A549 (cell line): ENCODE data around the gene NDUFAF3. TPM values are rescaled to one million over a fixed set of nuclear protein-coding genes. Genes with fewer than 3 reads are reported as not detected.

Source experiments
- ATAC-seq, 2 experiments: fragments of 200-7000 bp in 1 of 2; fragments of >200 bp in 1 of 2; cut with Nextera tagmentation in 1 of 2; cut with Tn5 transposase in 1 of 2; 3 replicates each; pipeline versions ENCODE4 v1.8.0 to v1.9.1; 2018 to 2020; ENCODE audit warnings: mild to moderate bottlenecking in 1 of 2, moderate library complexity in 1 of 2
- CTCF ChIA-PET: fragments of 300-600 bp; sonication (Branson Sonifier 250); formaldehyde crosslinking; extraction: SDS; loops from one replicate; lab custom pipeline; 2021; ENCODE audit warnings: antibody characterized with exemption, inconsistent platforms; lab: Yijun Ruan, JAX
- POLR2A ChIA-PET: fragments of 350-600 bp; formaldehyde crosslinking; extraction: SDS; loops from one replicate; lab custom pipeline; 2021; ENCODE audit warnings: antibody characterized with exemption, inconsistent platforms; lab: Yijun Ruan, JAX
- DNase-seq, 2 experiments: peaks; one replicate each; pipeline versions ENCODE4 v3.0.0 to v3.0.0-alpha.2; 2011 to 2016; ENCODE audit warnings: low read depth in 1 of 2, low spot score in 1 of 2
- FAIRE-seq: peaks from 2 replicates; lab custom pipeline; 2011; peaks lifted over from hg19 to GRCh38; lab: Jason Lieb, UNC
- H3K27ac ChIP-seq, 2 experiments: fragments of >200 bp; sonication (Bioruptor Twin); formaldehyde crosslinking; 3 replicates each; pipeline ENCODE4 v1.5.1; 2016 to 2017
- H3K4me1 ChIP-seq: fragments of >200 bp; sonication (Bioruptor Twin); formaldehyde crosslinking; 3 replicates; pipeline ENCODE4 v1.6.1; 2016
- H3K4me2 ChIP-seq: fragments of >200 bp; sonication (Bioruptor Twin); formaldehyde crosslinking; 3 replicates; pipeline ENCODE4 v1.6.1; 2016
- H3K4me3 ChIP-seq: fragments of >200 bp; sonication (Bioruptor Twin); formaldehyde crosslinking; 3 replicates; pipeline ENCODE4 v1.5.1; 2016
- H3K9me3 ChIP-seq: fragments of >200 bp; sonication (Bioruptor Twin); formaldehyde crosslinking; 3 replicates; pipeline ENCODE4 v1.6.1; 2016
- CEBPB ChIP-seq, 2 experiments: fragments of >200 bp in 1 of 2; sonication (Bioruptor Twin) in 1 of 2; formaldehyde crosslinking in 1 of 2; IDR thresholded peaks; 2 replicates each; pipeline ENCODE4 v1.6.1; 2012 to 2016
- EHF ChIP-seq: fragments of 250-450 bp; sonication (Bioruptor Pico); IDR thresholded peaks from 2 replicates; pipeline ENCODE4 v1.5.0; 2020; ENCODE audit warnings: mild to moderate bottlenecking
- EHMT2 ChIP-seq: fragments of 200-600 bp; sonication (generic); IDR thresholded peaks from 2 replicates; pipeline ENCODE4 v1.6.1; 2016; ENCODE audit warnings: antibody characterized with exemption, low read depth, mild to moderate bottlenecking, moderate library complexity
- EP300 ChIP-seq, 2 experiments: fragments of >200 bp; sonication (Bioruptor Twin); formaldehyde crosslinking; IDR thresholded peaks; 2 replicates in 1 of 2; 3 replicates in 1 of 2; pipeline ENCODE4 v1.6.1; 2016 to 2017
- FOSB ChIP-seq: fragments of 250-450 bp; sonication (Bioruptor Pico); IDR thresholded peaks from 2 replicates; pipeline ENCODE4 v1.5.0; 2020; ENCODE audit warnings: mild to moderate bottlenecking, moderate library complexity
- FOSL2 ChIP-seq, 2 experiments: fragments of 450-650 bp in 1 of 2; fragments of >200 bp in 1 of 2; sonication (Bioruptor Twin) in 1 of 2; formaldehyde crosslinking; IDR thresholded peaks; 2 replicates each; pipeline versions ENCODE4 v1.5.0 to v1.6.1; 2016 to 2020; ENCODE audit warnings: mild to moderate bottlenecking in 1 of 2, moderate library complexity in 1 of 2
- FOXS1 ChIP-seq: fragments of 250-450 bp; sonication (Bioruptor Pico); IDR thresholded peaks from 2 replicates; pipeline ENCODE4 v1.5.0; 2020; ENCODE audit warnings: mild to moderate bottlenecking, moderate library complexity
- HDAC2 ChIP-seq: fragments of 200-600 bp; sonication (generic); IDR thresholded peaks from 2 replicates; pipeline ENCODE4 v1.6.1; 2016
- HEYL ChIP-seq: fragments of 250-450 bp; sonication (Bioruptor Pico); IDR thresholded peaks from 2 replicates; pipeline ENCODE4 v1.8.0; 2021; ENCODE audit warnings: mild to moderate bottlenecking, moderate library complexity
- HOXB5 ChIP-seq: fragments of 250-450 bp; sonication (Bioruptor Pico); IDR thresholded peaks from 2 replicates; pipeline ENCODE4 v1.5.0; 2020; ENCODE audit warnings: mild to moderate bottlenecking, moderate library complexity
- JUN ChIP-seq, 2 experiments: fragments of >200 bp; sonication (Bioruptor Twin); formaldehyde crosslinking; IDR thresholded peaks; 2 replicates in 1 of 2; 3 replicates in 1 of 2; pipeline ENCODE4 v1.6.1; 2016 to 2017
- KDM1A ChIP-seq: fragments of 200-600 bp; sonication (generic); IDR thresholded peaks from 2 replicates; pipeline ENCODE4 v1.6.1; 2016; ENCODE audit warnings: low read depth, mild to moderate bottlenecking
- MAFK ChIP-seq: fragments of 450-650 bp; IDR thresholded peaks from 2 replicates; pipeline ENCODE4 v1.6.1; 2014; ENCODE audit not compliant: partially characterized antibody
- NFE2L2 ChIP-seq: fragments of 150-350 bp; conservative IDR thresholded peaks from 2 replicates; pipeline ENCODE4 v1.6.1; 2014; ENCODE audit warnings: low read length
- PHF8 ChIP-seq: fragments of 200-600 bp; sonication (generic); IDR thresholded peaks from 2 replicates; pipeline ENCODE4 v1.6.1; 2016; ENCODE audit warnings: low read depth, mild to moderate bottlenecking, antibody characterized with exemption, moderate library complexity, borderline replicate concordance
- POLR2A ChIP-seq: IDR thresholded peaks from 2 replicates; pipeline ENCODE4 v1.6.1; 2012; ENCODE audit warnings: mild to moderate bottlenecking, low read length
- POLR2AphosphoS2 ChIP-seq: conservative IDR thresholded peaks from 2 replicates; pipeline ENCODE4 v1.6.1; 2012; ENCODE audit warnings: low read length, improper control_type of control experiment, inconsistent platforms
- RAD21 ChIP-seq, 2 experiments: fragments of >200 bp in 1 of 2; sonication (Bioruptor Twin) in 1 of 2; formaldehyde crosslinking in 1 of 2; IDR thresholded peaks in 1 of 2; conservative IDR thresholded peaks in 1 of 2; 2 replicates in 1 of 2; 3 replicates in 1 of 2; pipeline ENCODE4 v1.6.1; 2012 to 2018; ENCODE audit warnings: inconsistent platforms in 1 of 2
- TFCP2L1 ChIP-seq: fragments of 250-450 bp; sonication (Bioruptor Pico); IDR thresholded peaks from 2 replicates; pipeline ENCODE4 v1.5.0; 2021; ENCODE audit warnings: mild to moderate bottlenecking
- ZC3H11A ChIP-seq: fragments of 450-650 bp; IDR thresholded peaks from 2 replicates; pipeline ENCODE4 v1.6.1; 2014; ENCODE audit warnings: antibody characterized with exemption, mild to moderate bottlenecking
- ZNF302 ChIP-seq: fragments of 250-450 bp; sonication (Bioruptor Pico); IDR thresholded peaks from 2 replicates; pipeline ENCODE4 v1.9.0; 2021; ENCODE audit warnings: inconsistent platforms, mild to moderate bottlenecking, moderate library complexity
- WGBS: methylation state at CpG from one replicate; pipeline ENCODE4 v1.1.6; 2017; ENCODE audit errors: missing lambda C conversion rate; 5-methylcytosine and 5-hydroxymethylcytosine counted together
- polyA plus RNA-seq, 4 experiments: library from polyadenylated mRNA; depleted of rRNA in 3 of 4; stranded (reverse); fragments of >200 nt; fragmentation: RNase III in 1 of 4; extraction: RNeasy Plus Mini Kit Qiagen cat#74134 plus additional on column Dnase treatment in 1 of 4; gene quantifications; 2 replicates in 3 of 4; 3 replicates in 1 of 4; pipeline ENCODE4 v1.2.3, GENCODE V29; 2011 to 2017
- TF ChIP-seq, protein P1 (sequence below): fragments of 250-450 bp; sonication (Bioruptor Pico); IDR thresholded peaks from 2 replicates; pipeline ENCODE4 v1.5.0; 2021; ENCODE audit warnings: mild to moderate bottlenecking, moderate library complexity, borderline replicate concordance
- TF ChIP-seq, protein P2 (sequence below): fragments of 450-650 bp; IDR thresholded peaks from 2 replicates; pipeline ENCODE4 v1.6.1; 2014; ENCODE audit warnings: antibody characterized with exemption
- TF ChIP-seq, protein P3 (sequence below): IDR thresholded peaks from 2 replicates; pipeline ENCODE4 v1.6.1; 2012

NDUFAF3 gene
- polyA plus RNA-seq, 2 of the 4 experiments (the other 2 are of a cell fraction), result 44.3 to 71.4 TPM

DNA sequence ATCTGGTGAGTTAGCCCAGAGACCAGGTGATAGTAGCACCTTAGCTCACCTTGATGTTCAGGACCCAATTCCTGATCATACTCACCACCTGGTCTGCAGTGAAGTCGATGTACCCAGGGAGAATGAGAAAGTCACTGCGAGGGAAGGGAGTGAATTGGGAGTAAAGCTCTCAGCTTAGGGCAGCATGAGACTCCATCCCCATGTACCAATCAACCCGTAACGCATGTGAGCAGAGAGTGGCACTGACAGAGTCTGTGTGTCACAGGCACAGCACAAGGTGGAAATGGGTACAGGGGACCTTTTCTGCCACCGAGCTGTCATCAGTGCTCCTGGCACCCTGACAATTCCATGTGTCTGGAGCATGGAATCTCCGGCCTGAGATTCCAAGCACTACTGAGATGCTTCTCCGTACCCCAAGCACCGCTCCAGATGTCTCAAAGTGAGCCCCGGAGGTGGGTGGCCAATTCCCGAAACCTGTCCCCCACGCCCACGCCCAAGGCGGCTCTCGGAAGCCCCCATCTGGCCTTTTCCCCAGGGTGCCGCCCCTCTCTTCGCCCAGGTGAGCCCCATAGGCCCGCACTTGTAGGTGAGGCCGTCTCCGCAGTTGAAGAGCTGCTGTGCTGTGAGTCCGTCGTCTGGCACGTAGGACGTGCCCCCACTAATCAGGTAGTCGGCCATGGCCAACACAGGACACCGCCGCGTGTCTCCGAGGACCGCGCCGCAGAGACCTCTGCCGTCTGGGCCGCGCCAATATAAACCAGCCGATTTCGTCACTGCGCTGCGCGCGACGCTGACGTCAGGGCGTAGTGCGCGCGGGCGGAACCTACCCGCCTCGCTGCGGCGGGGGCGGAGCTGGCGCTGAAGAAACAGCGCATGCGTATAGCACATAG lies 7.0 kb downstream of the NDUFAF3 start, which contains the start of gene IMPDH2 (continued):
- TF ChIP-seq, protein P1, sequence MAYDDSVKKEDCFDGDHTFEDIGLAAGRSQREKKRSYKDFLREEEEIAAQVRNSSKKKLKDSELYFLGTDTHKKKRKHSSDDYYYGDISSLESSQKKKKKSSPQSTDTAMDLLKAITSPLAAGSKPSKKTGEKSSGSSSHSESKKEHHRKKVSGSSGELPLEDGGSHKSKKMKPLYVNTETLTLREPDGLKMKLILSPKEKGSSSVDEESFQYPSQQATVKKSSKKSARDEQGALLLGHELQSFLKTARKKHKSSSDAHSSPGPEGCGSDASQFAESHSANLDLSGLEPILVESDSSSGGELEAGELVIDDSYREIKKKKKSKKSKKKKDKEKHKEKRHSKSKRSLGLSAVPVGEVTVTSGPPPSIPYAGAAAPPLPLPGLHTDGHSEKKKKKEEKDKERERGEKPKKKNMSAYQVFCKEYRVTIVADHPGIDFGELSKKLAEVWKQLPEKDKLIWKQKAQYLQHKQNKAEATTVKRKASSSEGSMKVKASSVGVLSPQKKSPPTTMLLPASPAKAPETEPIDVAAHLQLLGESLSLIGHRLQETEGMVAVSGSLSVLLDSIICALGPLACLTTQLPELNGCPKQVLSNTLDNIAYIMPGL, result peak; percentile 52; the same call in 1 of the 2 replicates
- TF ChIP-seq NFE2L2, result no peak
- no peak for TF ChIP-seq KDM1A
- TF ChIP-seq EP300 (IDR thresholded peaks at IDR 0.05), result no peak
- TF ChIP-seq, protein P2, sequence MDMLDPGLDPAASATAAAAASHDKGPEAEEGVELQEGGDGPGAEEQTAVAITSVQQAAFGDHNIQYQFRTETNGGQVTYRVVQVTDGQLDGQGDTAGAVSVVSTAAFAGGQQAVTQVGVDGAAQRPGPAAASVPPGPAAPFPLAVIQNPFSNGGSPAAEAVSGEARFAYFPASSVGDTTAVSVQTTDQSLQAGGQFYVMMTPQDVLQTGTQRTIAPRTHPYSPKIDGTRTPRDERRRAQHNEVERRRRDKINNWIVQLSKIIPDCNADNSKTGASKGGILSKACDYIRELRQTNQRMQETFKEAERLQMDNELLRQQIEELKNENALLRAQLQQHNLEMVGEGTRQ, result no peak
- TF ChIP-seq EHF (CRISPR knock-in tag), result no peak
- TF ChIP-seq POLR2AphosphoS2, result no peak; the same call in 1 of the 2 replicates
- peak; percentile 86; the same call in 1 of the 2 replicates for TF ChIP-seq HOXB5 (CRISPR knock-in tag)

DNA sequence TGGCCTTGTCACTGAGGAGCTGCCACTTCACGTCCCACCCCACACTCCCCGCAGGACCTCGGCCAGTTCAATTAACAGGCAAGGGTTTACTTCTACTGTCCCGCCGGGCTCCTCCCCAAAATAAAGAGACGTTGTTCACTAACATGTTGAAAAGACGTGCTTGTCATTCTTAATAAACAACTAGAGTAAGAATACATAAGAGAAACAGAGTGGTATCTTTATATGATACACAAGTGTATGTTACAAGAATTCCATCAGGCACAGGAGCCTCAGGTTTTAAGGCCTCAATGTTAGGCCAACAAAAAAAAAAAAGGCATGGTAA lies 7.6 kb downstream of the NDUFAF3 start:
- DNase-seq (no peak), ATAC-seq (no peak)
- ChIA-PET CTCF (interaction anchor here (0.8 to 1.7 kb wide), 3 partner anchors 40 to 65 kb away, joined by 3 to 5 read pairs (median 4); no protein-coding TSS in a partner anchor), POLR2A (interaction anchor here (0.6 to 1.8 kb wide), 22 partner anchors 9 to 542 kb away, joined by 3 to 28 read pairs (median 4); partner anchors contain the start of genes DAG1, LAMB2, P4HTM and QRICH1)
- H3K9me3 ChIP-seq, result no peaks in the 10 kb centered on the region
- H3K4me2 ChIP-seq, result peak overlapping the region; percentile 99
- no peak for TF ChIP-seq ZNF302 (CRISPR knock-in tag)
- no peak for TF ChIP-seq POLR2A
- TF ChIP-seq JUN (IDR thresholded peaks at IDR 0.05), result no peak
- no peak for TF ChIP-seq HDAC2
- TF ChIP-seq RAD21 (conservative IDR thresholded peaks at IDR 0.05 in 1 of 2, IDR thresholded peaks at IDR 0.05 in 1 of 2), result no peak
- TF ChIP-seq EP300 (IDR thresholded peaks at IDR 0.05), result no peak
- TF ChIP-seq HEYL, result no peak
- TF ChIP-seq EHF (CRISPR knock-in tag), result no peak
- TF ChIP-seq FOSL2 (IDR thresholded peaks at IDR 0.05), result no peak
- no peak for TF ChIP-seq FOSL2 (CRISPR knock-in tag; IDR thresholded peaks at IDR 0.05)
- no peak for TF ChIP-seq FOXS1 (CRISPR knock-in tag)
- TF ChIP-seq MAFK, result no peak
- no peak for TF ChIP-seq POLR2AphosphoS2
- no peak for TF ChIP-seq ZC3H11A
- no peak for TF ChIP-seq EHMT2
- no peak for TF ChIP-seq PHF8
- no peak for TF ChIP-seq CEBPB (IDR thresholded peaks at IDR 0.05)
- no peak for TF ChIP-seq TFCP2L1 (CRISPR knock-in tag)
- TF ChIP-seq, protein P3, sequence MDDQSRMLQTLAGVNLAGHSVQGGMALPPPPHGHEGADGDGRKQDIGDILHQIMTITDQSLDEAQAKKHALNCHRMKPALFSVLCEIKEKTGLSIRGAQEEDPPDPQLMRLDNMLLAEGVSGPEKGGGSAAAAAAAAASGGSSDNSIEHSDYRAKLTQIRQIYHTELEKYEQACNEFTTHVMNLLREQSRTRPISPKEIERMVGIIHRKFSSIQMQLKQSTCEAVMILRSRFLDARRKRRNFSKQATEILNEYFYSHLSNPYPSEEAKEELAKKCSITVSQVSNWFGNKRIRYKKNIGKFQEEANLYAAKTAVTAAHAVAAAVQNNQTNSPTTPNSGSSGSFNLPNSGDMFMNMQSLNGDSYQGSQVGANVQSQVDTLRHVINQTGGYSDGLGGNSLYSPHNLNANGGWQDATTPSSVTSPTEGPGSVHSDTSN, result no peak
- TF ChIP-seq KDM1A, result no peak
- no peak for TF ChIP-seq FOSB (CRISPR knock-in tag)
- TF ChIP-seq, all 56 proteins: peak for 0
- no peak for FAIRE-seq
- peak overlapping the region; percentile 32 to 61; a peak in 4 of 6 replicates for H3K27ac ChIP-seq
- H3K4me1 ChIP-seq, result peaks cover 14% of the 10 kb centered on the region
- WGBS, result 1% methylated on average over 7 of the region's 7 CpGs
- no peak overlapping the region for H3K4me3 ChIP-seq
